NCI-H1092 treated with DMSO at 0.1 percent for 48 hours (cell line): ENCODE measurements around the gene GLIS1.

ENCODE experiments used
- DNase-seq: peaks from one replicate; lab custom pipeline; 2025; lab: John Stamatoyannopoulos, UW

GLIS1 gene

GRCh38 chr1:53637511-53638359, 101.2 kb downstream of the GLIS1 start:
- no peak for DNase-seq

GRCh38 chr1:53636621-53637171, 102.3 kb downstream of the GLIS1 start:
- DNase-seq = no peak

GRCh38 chr1:53634571-53634979, 104.4 kb downstream of the GLIS1 start:
- no peak for DNase-seq

GRCh38 chr1:53633073-53633704, 105.8 kb downstream of the GLIS1 start:
- DNase-seq = no peak

- DNase-seq = no peak
Observed at GRCh38 chr1:53631622-53632310, 107.2 kb downstream of the GLIS1 start.

- DNase-seq = no peak
Observed at GRCh38 chr1:53629101-53629691, 109.8 kb downstream of the GLIS1 start.

GRCh38 chr1:53628286-53628955, 110.5 kb downstream of the GLIS1 start:
- no peak for DNase-seq

- DNase-seq = no peak
Observed at GRCh38 chr1:53627666-53628065, 111.3 kb downstream of the GLIS1 start.

GRCh38 chr1:53627031-53627430, 111.9 kb downstream of the GLIS1 start:
- no peak for DNase-seq

- DNase-seq = no peak
Observed at GRCh38 chr1:53626616-53627015, 112.3 kb downstream of the GLIS1 start.

GRCh38 chr1:53625766-53626520, 113.0 kb downstream of the GLIS1 start:
- DNase-seq = no peak

GRCh38 chr1:53625049-53625448, 113.9 kb downstream of the GLIS1 start:
- DNase-seq = no peak

- no peak for DNase-seq
Observed at GRCh38 chr1:53622531-53622930, 116.4 kb downstream of the GLIS1 start.

GRCh38 chr1:53621144-53621543, 117.8 kb downstream of the GLIS1 start:
- no peak for DNase-seq

- no peak for DNase-seq
Observed at GRCh38 chr1:53620061-53620855, 118.7 kb downstream of the GLIS1 start.

- no peak for DNase-seq
Observed at GRCh38 chr1:53619367-53620060, 119.5 kb downstream of the GLIS1 start.

GRCh38 chr1:53618500-53619366, 120.2 kb downstream of the GLIS1 start:
- DNase-seq = no peak

GRCh38 chr1:53617851-53618499, 121.0 kb downstream of the GLIS1 start:
- DNase-seq = no peak
